ENCODE measurements around the gene SPAG17.

The SPAG17 gene

GRCh38 chr1:118200836-118201235 lies 15.8 kb upstream of the SPAG17 start:
- TF ChIP-seq CTCF (IDR thresholded peaks at IDR 0.05; ENCODE audit: extremely low read depth, missing control alignments): no peak
- DNase-seq (ENCODE audit: low spot score): no peak

GRCh38 chr1:118190561-118190960 lies 5.5 kb upstream of the SPAG17 start:
- no peak for DNase-seq (ENCODE audit: low spot score)
- TF ChIP-seq CTCF (IDR thresholded peaks at IDR 0.05; ENCODE audit: extremely low read depth, missing control alignments): no peak

GRCh38 chr1:118189564-118189963 lies 4.5 kb upstream of the SPAG17 start:
- DNase-seq (ENCODE audit: low spot score): no peak
- TF ChIP-seq CTCF (IDR thresholded peaks at IDR 0.05; ENCODE audit: extremely low read depth, missing control alignments): no peak

- DNase-seq (ENCODE audit: low spot score): no peak
- no peak for TF ChIP-seq CTCF (IDR thresholded peaks at IDR 0.05; ENCODE audit: extremely low read depth, missing control alignments)
Observed at GRCh38 chr1:118188411-118188810, 3.4 kb upstream of the SPAG17 start.

- no peak for DNase-seq (ENCODE audit: low spot score)
- no peak for TF ChIP-seq CTCF (IDR thresholded peaks at IDR 0.05; ENCODE audit: extremely low read depth, missing control alignments)
Observed at GRCh38 chr1:118186026-118186425, 998 bp upstream of the SPAG17 start.

GRCh38 chr1:118184739-118185083 lies 317 bp downstream of the SPAG17 start:
- no peak for DNase-seq (ENCODE audit: low spot score)

GRCh38 chr1:118183586-118183985 lies 1.4 kb downstream of the SPAG17 start:
- no peak for DNase-seq (ENCODE audit: low spot score)
- TF ChIP-seq CTCF (IDR thresholded peaks at IDR 0.05; ENCODE audit: extremely low read depth, missing control alignments): no peak

More at GRCh38 chr1:118184739-118185083, 317 bp downstream of the SPAG17 start:
- TF ChIP-seq CTCF (IDR thresholded peaks at IDR 0.05; ENCODE audit: extremely low read depth, missing control alignments): no peak
